GM21619 (cell line): Measurements from ENCODE around the gene AGPAT4.

Source experiments
- ATAC-seq: cut with Tn5 transposase; IDR thresholded peaks from one replicate; pipeline ENCODE4 v1.9.1; 2021; ENCODE audit not compliant: unreplicated experiment

The AGPAT4 gene

GRCh38 chr6:161141173-161141572 is 132.7 kb downstream of the AGPAT4 start:
- no peak for ATAC-seq

- no peak for ATAC-seq
These were observed 133.3 kb downstream of the AGPAT4 start for GRCh38 chr6:161140554-161140875.

GRCh38 chr6:161139766-161140553 is 133.9 kb downstream of the AGPAT4 start:
- no peak for ATAC-seq

- ATAC-seq, result no peak
These were observed 134.5 kb downstream of the AGPAT4 start for GRCh38 chr6:161139304-161139765.

GRCh38 chr6:161138543-161139303 is 135.1 kb downstream of the AGPAT4 start:
- no peak for ATAC-seq

GRCh38 chr6:161137839-161138542 is 135.9 kb downstream of the AGPAT4 start:
- no peak for ATAC-seq

- ATAC-seq, result no peak
These were observed 136.5 kb downstream of the AGPAT4 start for GRCh38 chr6:161137320-161137719.

- ATAC-seq, result no peak
These were observed 137.2 kb downstream of the AGPAT4 start for GRCh38 chr6:161136655-161137054.

GRCh38 chr6:161135695-161136591 is 137.9 kb downstream of the AGPAT4 start:
- ATAC-seq, result no peak

- ATAC-seq, result no peak
These were observed 139.1 kb downstream of the AGPAT4 start for GRCh38 chr6:161134550-161135298.

- ATAC-seq, result no peak
These were observed 139.9 kb downstream of the AGPAT4 start for GRCh38 chr6:161133963-161134362.

- ATAC-seq, result no peak
These were observed 141.5 kb downstream of the AGPAT4 start for GRCh38 chr6:161132384-161132783.

- no peak for ATAC-seq
These were observed 142.7 kb downstream of the AGPAT4 start for GRCh38 chr6:161130967-161131766.

- no peak for ATAC-seq
These were observed 143.3 kb downstream of the AGPAT4 start for GRCh38 chr6:161130541-161130940.

- no peak for ATAC-seq
These were observed 145.1 kb downstream of the AGPAT4 start for GRCh38 chr6:161128680-161129196.

GRCh38 chr6:161128230-161128629 is 145.6 kb downstream of the AGPAT4 start:
- ATAC-seq, result no peak

GRCh38 chr6:161127071-161127740 is 146.7 kb downstream of the AGPAT4 start:
- no peak for ATAC-seq

- ATAC-seq, result no peak
These were observed 148.3 kb downstream of the AGPAT4 start for GRCh38 chr6:161125591-161125990.
